GM19035 (cell line): ENCODE data around the gene MRPL32.
"Not testable (repeated sequence)": the region's sequence is repeated elsewhere in the genome, so short reads cannot be mapped to it uniquely, and the experiment has no call there.

Source experiments
- ATAC-seq: cut with Tn5 transposase; IDR thresholded peaks from one replicate; pipeline ENCODE4 v1.9.1; 2021; ENCODE audit not compliant: unreplicated experiment

MRPL32 gene

DNA sequence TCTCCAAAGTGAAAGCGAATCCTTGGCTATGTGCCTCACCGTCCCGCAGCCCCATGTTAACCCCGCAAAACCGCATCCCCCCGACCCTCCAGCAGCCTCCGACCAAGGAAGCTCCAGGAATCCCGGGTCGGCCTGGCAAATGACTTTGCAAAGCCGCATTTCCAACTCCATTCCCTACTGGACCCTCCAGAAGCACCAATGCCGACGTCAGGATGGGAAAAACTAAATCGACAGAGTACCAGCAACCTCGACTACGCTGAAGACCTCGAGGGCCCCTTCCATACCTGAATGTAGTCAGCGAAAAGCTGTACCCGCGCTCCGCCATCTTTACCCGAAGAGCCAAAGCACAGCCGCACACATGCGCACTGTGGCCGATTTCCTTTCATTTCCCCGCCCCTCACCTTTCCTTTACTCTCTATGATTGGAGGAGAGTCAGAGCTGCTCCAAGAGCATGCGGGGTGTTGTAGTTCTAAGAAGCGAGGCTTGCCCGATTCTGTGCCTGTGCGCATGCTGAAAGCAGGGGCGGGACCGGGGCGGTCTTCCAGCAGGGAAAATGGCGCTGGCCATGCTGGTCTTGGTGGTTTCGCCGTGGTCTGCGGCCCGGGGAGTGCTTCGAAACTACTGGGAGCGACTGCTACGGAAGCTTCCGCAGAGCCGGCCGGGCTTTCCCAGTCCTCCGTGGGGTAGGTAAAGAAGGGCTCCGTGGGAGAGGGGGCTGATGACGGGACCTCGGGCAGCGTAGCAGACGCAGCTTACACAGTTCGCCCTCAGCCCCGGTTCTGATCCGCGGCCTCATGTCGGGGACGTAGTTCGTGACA is at the start of gene MRPL32, which contains the start of gene PSMA2:
TSS of gene MRPL32 (plus strand) at position 543 of the 818 bp plus-strand sequence. CDS start at position 554, 11 bp downstream.
TSS of gene PSMA2 (minus strand) at position 341 of the 818 bp plus-strand sequence. CDS start at position 325, 16 bp downstream.
- ATAC-seq: peak; percentile 100

DNA sequence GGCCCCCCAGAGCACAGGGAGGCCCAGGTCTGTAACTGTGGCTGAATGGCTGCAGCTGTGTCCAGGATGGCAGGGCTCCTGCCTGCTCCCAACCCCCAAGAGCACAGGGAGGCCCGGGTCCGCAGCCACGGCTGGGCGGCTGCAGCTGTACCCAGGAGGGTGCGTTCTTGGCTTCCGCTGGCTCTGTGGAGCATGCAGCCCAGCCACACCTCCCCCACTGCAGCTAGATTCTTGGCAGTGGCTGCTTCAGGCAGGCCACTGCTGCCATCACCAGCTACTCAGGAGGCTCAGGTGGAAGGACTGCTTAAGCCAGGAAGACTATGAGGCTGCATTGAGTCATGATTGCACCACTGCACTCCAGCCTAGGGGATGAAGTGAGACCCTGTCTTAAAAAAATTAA is 48.2 kb upstream of the MRPL32 start:
- ATAC-seq: no peak

DNA sequence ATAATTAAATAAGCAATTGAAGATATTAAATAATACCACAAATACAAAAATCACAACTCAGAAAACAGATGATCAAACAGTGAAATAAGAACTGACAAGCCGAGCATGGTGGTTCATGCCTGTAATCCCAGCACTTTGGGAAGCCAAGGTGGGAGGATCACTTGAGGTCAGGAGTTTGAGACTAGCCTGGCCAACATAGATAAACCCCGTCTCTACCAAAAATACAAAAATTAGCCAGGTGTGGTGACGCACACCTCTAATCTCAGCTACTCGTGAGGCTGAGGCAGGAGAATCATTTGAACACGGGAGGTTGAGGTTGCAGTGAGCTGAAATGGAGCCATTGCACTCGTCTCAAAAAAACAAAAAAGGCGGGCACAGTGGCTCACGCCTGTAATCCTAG is 47.0 kb upstream of the MRPL32 start:
- not testable (repeated sequence) for ATAC-seq

DNA sequence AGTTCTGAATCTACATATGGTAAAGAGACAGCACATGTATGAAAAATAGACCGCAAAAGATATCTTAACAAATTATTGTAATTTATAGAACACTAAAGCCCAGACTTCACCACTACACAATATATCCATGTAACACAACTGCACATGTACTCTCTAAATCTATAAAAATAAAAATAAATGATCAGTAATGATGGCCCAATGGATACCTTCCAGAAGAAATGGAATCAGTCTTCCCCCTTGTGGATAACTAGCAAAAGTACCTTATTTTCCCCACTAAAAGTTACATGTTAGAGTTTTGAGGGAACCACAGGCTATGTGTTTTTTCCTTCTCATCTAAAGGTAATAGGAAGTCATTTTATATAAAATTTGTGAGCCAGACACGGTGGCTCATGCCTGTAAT is 46.0 kb upstream of the MRPL32 start:
- ATAC-seq: no peak

DNA sequence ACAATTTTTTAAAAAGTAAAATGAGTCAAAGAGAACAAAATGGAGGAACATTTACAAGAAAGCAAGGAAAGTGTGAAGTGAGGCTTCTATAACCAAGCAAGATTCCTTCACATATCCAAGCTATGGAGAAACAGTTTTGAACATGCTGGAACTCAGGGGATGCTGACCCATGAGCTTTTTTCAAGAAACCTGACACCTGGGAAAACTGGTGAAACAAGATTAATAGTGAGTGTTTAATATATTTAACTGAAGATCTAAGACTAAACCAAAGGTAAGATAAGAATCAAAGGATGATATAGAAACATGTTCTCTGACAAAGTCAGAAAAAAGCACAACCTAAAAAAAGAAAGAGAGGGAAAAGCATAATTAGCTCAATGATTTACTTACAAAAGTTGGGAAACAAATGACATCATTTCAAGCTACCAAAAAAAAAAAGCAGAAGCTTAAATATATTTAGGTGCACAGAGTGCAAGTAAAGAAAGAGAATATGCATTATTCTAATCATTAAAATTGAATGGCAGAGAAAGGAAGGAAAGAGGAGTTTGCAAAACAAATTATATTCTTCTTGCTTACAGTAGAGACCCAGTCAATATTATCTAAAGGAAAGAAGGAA is 45.2 kb upstream of the MRPL32 start:
- no peak for ATAC-seq

DNA sequence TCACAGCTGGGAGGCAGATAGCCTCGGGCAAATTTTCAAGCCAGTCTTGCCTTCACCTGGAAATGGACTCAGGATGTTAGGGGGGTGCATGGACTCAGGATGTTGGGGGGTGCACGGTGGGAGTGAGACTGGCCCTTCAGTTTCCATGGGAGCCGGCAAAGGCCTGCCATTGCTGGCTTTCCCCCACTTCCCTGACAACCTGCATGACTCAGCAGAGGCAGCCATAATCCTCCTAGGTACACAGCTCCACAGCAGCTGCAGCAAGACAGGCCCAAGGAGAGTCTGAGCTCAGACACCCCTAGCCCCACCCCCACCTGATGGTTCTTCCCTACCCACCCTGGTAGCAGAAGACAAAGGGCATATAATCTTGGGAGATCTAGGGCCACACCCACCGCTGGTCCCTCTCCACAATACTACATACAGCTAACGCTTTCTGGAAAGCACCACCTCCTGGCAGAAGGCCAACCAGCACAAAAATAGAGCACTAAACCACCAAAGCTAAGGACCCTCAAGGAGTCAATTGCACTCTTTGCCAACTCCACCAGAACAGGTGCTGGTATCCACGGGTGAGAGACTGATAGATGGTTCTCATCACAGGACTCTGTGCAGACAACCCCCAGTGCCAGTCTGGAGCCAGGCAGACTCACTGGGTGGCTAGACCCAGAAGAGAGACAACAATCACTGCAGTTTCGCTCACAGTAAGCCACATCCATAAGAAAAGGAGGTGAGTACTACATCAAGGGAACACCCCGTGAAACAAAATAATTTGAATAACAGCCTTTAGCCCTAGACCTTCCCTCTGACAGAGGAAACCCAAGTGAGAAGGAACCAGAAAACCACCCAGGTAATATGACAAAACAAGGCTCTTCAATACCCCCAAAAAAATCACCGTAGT is 38.6 kb upstream of the MRPL32 start:
- ATAC-seq: no peak

DNA sequence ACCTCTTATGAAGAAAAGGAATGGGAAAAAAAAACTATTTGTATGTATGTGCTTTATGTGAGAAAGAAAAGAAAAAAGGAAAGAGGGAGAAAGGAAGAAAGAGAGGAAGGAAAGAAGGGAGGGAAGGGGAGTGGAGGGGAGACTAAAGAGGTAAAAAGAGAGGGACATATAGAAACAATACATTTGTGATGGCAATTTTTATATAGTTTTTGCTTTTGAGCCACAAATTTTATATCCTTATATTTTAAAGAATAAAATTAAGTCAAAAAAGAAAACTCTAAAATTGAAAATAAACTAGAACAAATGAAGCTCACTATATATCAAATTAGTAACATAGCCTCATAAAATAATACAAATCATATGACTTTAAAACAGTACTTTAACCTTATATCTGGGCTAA is 31.3 kb upstream of the MRPL32 start:
- no peak for ATAC-seq

DNA sequence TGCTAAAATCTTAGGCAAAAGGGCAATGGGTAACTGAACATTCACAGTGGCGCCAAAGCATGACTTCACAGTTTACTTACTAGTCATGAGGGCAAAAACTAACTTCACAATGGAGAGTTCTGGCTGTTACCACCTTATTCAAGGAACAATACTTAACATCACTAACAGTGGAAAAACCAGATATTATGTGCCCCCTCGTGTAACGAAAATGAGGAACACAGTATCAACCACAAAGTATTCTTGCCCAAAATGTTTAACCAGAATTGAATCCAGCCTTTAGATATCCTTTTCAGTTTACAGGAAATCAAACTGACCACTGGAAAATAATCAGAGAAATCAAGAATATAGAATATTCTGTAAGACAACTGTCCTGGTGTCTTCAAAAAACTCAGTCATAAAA is 29.8 kb upstream of the MRPL32 start:
- no peak for ATAC-seq

DNA sequence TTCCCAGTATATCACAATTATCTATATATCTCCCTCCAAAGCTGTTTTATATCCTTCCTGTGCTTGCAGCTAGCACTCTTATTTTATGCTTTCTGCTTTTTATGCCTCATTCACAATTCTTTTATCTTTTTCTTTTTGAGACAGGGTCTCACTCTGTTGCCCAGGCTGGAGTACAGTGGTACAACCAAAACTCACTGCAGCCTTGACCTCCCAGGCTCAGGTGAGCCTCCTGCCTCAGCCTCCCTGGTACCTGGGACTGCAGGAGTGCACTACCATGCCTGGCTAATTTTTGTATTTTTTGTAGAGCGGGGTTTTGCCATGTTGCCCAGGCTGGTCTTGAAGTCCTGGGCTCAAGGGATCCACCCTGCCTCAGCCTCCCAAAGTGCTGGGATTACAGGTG is 26.0 kb upstream of the MRPL32 start:
- ATAC-seq: no peak

DNA sequence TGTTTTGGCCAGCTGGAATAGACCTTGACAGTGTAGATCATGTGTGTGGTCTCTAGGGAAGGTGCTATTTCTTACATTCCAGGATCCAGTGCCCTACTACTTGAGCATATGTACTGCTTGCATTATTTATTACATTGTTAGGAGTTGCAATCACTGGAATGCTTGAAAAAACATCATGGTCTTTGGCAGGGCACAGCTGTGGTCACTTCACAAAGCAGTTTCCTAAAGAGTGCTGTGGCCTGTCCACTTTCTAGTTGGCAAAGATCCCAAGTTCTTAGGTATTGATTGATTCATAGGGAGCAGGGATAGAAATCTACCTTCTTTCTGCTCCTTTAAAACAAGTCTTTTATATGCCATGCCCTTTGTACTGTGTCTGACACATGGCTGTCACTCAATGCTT is 24.9 kb upstream of the MRPL32 start:
- ATAC-seq: no peak

DNA sequence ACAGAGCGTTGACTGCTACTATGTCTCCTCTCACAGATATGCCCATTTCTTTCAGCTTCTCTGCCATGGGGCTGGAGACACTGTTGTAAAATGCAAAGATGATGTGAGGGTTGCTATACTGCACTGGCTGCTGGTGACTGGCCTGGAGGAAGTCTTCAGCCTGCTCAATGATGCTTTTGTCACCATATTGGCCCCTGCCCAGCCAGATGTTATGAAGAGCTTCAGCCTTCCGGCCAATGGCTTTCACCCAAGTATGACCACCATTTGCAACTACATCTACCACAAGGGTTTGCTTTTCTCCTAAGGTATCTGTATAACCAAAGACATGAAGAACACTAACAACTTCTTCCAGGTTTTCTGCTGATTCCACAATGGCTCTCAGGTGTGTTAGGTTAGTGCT is 21.9 kb upstream of the MRPL32 start:
- ATAC-seq: no peak

DNA sequence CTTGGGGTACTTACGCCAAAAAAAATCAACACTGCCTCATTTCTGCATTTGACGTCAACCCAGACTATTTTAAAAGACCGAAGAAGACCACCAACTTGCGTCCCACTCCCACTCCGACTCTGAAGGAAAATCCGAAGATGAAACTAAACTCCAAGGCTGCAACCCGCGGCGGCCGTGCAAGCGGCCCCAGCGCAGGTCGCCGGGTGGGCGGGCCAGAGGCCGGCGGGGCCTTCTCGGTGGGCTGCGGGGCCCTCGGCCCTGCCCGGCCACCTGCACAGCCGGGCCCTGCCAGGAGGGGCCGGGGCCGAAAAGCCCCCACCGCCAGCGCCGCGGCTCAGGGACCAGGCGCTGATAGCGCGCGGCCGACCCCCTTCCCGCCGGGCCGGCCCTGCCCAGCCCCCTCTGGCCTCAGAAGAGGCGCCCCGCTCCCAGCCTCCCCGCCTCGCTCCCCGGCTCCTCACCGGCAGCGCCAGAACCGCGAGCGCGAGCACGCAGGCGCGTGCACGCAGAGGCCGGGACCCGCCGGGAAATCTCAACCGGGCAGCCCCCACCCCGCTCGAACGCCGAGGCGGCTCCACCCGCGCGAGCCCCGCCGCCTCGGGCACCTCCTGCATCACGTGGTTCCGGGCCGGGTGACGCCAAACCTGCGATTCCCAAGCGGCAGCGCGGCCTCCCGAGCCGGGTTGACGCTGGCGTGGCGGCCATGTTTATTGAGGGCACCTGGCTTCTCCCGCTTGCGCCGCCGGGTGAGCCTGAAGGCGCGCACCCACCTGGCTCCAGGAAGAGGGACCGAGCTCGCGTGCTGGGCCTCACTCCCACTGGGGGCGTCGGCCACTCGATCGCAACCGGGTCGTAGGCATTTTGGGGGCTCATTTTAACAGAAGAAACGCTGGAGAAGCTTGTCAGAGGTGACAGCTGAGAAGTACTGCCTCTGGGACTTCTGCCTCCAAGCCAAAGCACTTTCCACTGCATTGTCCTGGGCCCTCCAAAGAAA is 20.4 kb upstream of the MRPL32 start, which contains the start of gene C7orf25:
TSS of gene C7orf25 (minus strand) at position 617 of the 994 bp plus-strand sequence. CDS start 1,170 bp downstream, outside the sequence.
- peak; percentile 94 for ATAC-seq

DNA sequence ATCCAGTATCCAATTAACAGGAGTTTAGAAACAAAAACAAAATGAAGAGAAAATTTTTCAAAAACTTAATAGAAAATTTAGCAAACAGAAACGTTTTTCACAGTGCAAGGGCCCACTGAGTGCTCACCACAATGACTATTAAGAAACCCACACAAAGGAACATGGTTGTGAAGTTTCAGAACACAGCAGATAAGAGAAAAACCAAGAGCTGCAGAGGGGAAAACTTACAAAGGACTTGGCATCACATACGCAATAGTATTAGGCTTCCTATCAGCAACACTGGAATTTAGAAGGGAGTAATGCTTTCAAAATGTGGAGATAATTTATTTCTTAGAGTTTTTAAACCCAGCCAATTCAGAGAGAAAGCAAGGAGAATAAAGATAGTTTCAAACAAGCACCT is 18.6 kb upstream of the MRPL32 start:
- no peak for ATAC-seq

DNA sequence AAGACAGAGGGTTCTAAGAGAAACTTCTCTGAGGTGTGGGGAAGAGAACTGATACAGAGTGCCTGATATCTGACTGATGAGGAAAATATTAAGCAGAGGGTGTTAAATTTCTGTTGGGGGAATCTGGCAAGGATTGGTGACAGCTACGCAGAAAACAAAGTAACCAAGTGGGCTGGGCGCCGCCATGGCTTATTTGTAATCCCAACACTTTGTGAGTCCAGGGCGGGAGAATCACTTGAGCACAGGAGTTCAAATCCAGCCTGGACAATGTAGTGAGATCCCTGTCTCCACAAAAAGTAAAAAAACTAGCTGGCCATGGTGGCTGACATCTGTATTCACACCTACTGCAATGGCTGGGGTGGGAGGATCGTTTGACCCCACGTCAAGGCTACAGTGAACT is 18.2 kb upstream of the MRPL32 start:
- no peak for ATAC-seq

DNA sequence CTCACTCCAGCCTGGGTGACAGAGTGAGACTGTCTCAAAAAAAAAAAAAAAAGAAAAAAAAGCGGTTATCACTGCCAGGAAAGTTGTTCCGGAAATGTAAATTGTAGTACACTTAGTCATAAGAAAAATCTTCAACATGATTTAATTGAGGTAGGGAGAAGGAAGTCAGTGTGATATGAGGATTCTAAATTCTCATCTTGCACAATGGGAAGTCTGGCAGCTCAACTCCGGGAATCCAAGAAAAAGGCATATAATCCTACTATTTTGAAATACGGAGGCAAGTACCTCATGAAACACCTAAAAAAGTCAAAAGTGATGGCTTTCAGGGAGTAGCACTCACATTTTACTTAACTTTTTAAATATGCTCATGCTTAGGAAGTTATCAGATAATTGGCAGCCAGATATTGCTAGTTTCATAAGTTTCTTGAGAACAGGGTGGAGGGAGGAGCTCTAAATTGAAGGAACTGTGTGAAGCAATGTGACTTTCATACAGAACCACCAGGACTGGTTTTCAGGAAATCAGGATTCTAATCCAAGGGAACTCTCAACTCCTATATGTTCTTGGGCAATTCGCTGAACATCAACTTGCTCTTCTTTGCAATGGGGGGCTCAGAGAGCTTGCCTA is 17.6 kb upstream of the MRPL32 start:
- ATAC-seq: no peak

DNA sequence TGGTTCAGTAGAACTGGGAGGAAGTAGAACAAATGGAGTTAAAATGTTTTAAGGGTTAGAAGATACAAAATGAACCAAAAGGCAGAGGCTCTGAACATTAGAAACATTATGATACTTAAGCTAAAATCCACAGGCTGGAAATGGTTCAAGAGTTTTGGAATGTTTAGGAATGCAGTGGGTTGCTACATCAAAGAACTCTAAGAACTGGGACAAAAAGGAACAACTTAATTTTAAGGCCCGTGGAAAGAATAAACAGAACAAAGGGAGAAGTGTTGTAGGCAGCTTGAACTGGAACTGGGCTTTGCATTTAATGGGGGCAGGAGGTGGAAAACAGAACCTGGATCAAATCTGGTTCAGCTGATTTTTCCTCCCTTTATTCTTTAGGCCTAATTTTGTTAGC is 16.8 kb upstream of the MRPL32 start:
- ATAC-seq: no peak

DNA sequence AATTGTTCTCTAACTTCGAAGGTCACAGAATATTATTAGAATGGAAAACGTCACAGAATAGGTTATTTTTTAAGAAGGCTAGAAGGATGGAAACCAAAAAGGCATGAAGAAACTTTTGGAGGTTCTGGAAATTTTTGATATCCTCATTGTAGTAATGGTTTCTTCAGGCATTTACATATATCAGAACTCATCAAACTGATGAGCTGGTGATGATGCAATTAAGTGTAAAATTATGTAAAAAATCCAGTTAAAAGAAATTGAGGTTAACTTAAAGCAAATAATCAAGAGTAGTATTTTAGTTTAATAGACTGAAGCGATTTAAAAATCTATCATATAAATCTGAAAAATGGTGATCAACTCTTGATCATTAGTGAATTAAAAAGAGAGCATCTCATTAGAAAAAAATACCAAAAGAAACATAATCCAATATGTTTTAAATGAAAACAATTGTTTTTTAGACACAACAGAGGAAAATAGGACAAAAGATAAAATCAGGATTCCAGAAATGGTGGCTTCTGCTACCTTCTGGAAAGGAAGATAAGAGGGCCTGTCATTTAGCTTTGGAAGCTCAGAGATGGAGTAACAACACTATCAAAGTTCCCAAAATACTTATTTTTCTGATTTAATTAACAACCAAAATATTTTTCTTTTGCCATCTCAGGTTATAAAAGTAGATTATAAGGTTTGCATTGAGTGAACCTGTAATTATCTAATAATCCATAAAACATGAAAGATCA is 10.0 kb upstream of the MRPL32 start:
- no peak for ATAC-seq

DNA sequence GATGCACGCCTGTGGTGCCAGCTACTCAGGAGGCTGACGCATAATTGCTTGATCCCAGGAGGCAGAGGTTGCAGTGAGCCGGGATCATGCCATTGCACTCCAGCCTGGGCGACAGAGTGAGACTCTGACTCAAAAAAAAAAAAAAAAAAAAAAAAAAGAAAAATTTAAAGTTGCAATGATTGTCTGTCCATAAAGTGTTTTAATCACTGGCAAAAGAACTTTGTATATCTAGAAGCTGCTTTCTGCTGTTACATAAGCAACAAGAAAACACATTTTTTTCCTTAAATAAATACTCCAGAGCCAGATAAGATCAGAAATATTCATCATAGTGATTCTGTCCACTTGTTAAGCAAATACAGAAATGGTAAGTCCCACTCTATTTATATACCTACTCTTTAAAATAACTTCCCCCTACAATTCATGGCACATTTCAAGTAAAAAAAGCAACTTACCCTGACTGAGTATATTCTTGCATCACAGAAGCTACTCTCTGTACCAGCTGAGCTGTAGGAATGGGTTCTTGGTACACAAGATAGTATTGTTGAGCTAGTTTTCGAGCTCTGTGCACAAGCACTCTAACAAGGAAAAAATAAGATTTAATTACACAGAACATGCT is 7.8 kb upstream of the MRPL32 start:
- ATAC-seq: no peak

DNA sequence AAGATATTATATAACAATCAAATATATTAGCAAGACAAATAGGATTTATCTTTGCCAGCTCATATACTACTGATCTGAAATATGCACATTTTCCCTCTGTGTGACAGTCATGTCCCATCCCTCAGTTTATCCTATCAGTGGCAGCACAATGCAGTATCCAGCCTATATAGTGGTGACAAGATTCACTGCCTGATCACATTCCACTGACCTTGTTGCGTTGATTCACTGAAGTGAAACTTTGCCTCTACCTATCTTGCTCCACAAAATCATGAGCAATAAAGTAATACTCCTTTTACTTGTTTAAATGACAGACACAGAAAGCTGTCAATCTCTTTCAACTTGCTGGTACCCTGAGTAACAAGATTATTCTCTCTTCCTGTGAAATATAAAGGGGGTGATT is 6.5 kb upstream of the MRPL32 start:
- ATAC-seq: no peak
